ENCODE results near the gene UBAC1. TPM values are rescaled to one million over a fixed set of nuclear protein-coding genes. Genes with fewer than 3 reads are reported as not detected.
A peak's percentile ranks its signal among the peaks of the same experiment; 100 is the strongest.

The UBAC1 gene
- total and polyA plus RNA-seq, 9 of the 15 experiments (the other 6 are each of a cell fraction or from before 2014, with no cell fraction given), result 94.0 to 399 (median 228) TPM

DNA sequence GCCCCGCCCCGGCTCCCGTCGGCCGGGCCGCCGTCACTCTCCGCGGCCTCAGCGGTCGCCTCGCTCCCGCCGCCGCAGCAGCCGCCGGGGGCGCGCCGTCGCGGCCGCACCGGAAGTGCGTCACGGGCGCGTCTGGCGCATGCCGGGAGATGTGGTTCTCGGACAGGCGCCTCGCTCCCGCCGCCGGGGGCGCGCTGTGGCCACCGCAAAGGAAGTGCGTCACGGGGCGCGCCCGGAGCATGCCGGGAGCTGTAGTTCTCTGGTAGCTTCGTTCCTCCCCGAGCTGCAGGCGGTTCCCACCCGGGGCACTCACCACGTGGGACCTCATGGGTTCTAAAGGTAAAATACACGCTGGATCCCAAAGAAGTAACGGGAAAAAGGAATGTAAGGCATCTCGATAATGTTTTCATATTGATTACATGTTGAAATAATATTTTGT is at the start of gene UBAC1 (continued):
- TF ChIP-seq ZNF609 (CRISPR knock-in tag; IDR thresholded peaks at IDR 0.05; ENCODE audit: borderline replicate concordance) (no peak), MXI1 (IDR thresholded peaks at IDR 0.05; ENCODE audit: low read depth, low read length) (peak; percentile 67; the same call in 1 of the 2 replicates), STAG1 (CRISPR knock-in tag; IDR thresholded peaks at IDR 0.05; ENCODE audit: borderline replicate concordance) (no peak), ZFP36 (IDR thresholded peaks at IDR 0.05; ENCODE audit: low read depth, low read length, partially characterized antibody) (no peak), KDM4B (IDR thresholded peaks at IDR 0.05; ENCODE audit: borderline replicate concordance in 2 of 2, low read depth in 1 of 2) (no peak), XRCC5 (IDR thresholded peaks at IDR 0.05; ENCODE audit: low read depth, low read length) (no peak), BCLAF1 (IDR thresholded peaks at IDR 0.05; ENCODE audit: borderline replicate concordance in 1 of 2, control insufficient read depth in 1 of 2, low read depth in 2 of 2, low read length in 1 of 2) (no peak), HMGN3 (IDR thresholded peaks at IDR 0.05; ENCODE audit: borderline replicate concordance, extremely low read depth, insufficient read length, low read depth, low read length) (peak; percentile 72), CCNT2 (IDR thresholded peaks at IDR 0.05; ENCODE audit: borderline replicate concordance, extremely low read depth, insufficient read length, low read depth, low read length) (peak; percentile 86), CHD4 (IDR thresholded peaks at IDR 0.05; ENCODE audit: insufficient read depth, insufficient replicate concordance, low read depth, low read length, poor library complexity, severe bottlenecking) (no peak), FOXA1 (IDR thresholded peaks at IDR 0.05; ENCODE audit: borderline replicate concordance) (no peak)
- TF ChIP-seq, protein P1, sequence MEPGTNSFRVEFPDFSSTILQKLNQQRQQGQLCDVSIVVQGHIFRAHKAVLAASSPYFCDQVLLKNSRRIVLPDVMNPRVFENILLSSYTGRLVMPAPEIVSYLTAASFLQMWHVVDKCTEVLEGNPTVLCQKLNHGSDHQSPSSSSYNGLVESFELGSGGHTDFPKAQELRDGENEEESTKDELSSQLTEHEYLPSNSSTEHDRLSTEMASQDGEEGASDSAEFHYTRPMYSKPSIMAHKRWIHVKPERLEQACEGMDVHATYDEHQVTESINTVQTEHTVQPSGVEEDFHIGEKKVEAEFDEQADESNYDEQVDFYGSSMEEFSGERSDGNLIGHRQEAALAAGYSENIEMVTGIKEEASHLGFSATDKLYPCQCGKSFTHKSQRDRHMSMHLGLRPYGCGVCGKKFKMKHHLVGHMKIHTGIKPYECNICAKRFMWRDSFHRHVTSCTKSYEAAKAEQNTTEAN (CRISPR knock-in tag; IDR thresholded peaks at IDR 0.05), result no peak
- TF ChIP-seq, protein P2, sequence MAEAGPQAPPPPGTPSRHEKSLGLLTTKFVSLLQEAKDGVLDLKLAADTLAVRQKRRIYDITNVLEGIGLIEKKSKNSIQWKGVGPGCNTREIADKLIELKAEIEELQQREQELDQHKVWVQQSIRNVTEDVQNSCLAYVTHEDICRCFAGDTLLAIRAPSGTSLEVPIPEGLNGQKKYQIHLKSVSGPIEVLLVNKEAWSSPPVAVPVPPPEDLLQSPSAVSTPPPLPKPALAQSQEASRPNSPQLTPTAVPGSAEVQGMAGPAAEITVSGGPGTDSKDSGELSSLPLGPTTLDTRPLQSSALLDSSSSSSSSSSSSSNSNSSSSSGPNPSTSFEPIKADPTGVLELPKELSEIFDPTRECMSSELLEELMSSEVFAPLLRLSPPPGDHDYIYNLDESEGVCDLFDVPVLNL (CRISPR knock-in tag; IDR thresholded peaks at IDR 0.05; ENCODE audit: low read depth), result no peak
- TF ChIP-seq, protein P3, sequence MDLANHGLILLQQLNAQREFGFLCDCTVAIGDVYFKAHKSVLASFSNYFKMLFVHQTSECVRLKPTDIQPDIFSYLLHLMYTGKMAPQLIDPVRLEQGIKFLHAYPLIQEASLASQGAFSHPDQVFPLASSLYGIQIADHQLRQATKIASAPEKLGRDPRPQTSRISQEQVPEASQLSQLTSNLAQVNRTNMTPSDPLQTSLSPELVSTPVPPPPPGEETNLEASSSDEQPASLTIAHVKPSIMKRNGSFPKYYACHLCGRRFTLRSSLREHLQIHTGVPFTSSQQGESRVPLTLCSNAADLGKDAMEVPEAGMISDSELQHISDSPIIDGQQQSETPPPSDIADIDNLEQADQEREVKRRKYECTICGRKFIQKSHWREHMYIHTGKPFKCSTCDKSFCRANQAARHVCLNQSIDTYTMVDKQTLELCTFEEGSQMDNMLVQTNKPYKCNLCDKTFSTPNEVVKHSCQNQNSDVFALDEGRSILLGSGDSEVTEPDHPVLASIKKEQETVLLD (IDR thresholded peaks at IDR 0.05), result no peak
